Neural progenitor cell (in vitro differentiated cells): ENCODE results near the gene PRKCH. TPM values are rescaled to one million over a fixed set of nuclear protein-coding genes. Genes with fewer than 3 reads are reported as not detected.

Experiments used
- DNase-seq: peaks from one replicate; pipeline ENCODE4 v3.0.0-alpha.2; 2016; ENCODE audit warnings: low spot score
- H2AFZ ChIP-seq: fragments of 200-600 bp; sonication (generic); replicated peaks from 2 replicates; pipeline ENCODE4 v1.6.1; 2016; ENCODE audit warnings: antibody characterized with exemption
- H3F3A ChIP-seq: fragments of 200-600 bp; sonication (generic); 2 replicates; pipeline ENCODE4 v1.6.1; 2016; ENCODE audit warnings: antibody characterized with exemption, low read depth
- H3K27ac ChIP-seq: fragments of 200-600 bp; sonication (generic); 2 replicates; pipeline ENCODE4 v1.5.1; 2016; ENCODE audit warnings: mild to moderate bottlenecking
- H3K27me3 ChIP-seq: fragments of 200-600 bp; sonication (generic); 2 replicates; pipeline ENCODE4 v1.6.1; 2016; ENCODE audit warnings: mild to moderate bottlenecking, moderate library complexity
- H3K36me3 ChIP-seq: fragments of 200-600 bp; sonication (generic); 2 replicates; pipeline ENCODE4 v1.5.1; 2016
- H3K4me1 ChIP-seq: fragments of 200-600 bp; sonication (generic); 2 replicates; pipeline ENCODE4 v1.6.1; 2016; ENCODE audit warnings: mixed run types
- H3K4me2 ChIP-seq: fragments of 200-600 bp; sonication (generic); 2 replicates; pipeline ENCODE4 v1.6.1; 2016
- H3K4me3 ChIP-seq: fragments of 200-600 bp; sonication (generic); 2 replicates; pipeline ENCODE4 v1.5.1; 2016
- H3K79me2 ChIP-seq: fragments of 200-600 bp; sonication (generic); 2 replicates; pipeline ENCODE4 v1.6.1; 2016; ENCODE audit warnings: low read depth
- H3K9ac ChIP-seq: fragments of 200-600 bp; sonication (generic); 2 replicates; pipeline ENCODE4 v1.6.1; 2016
- H3K9me3 ChIP-seq: fragments of 200-600 bp; sonication (generic); 2 replicates; pipeline ENCODE4 v1.5.1; 2016; ENCODE audit warnings: low read depth
- H4K20me1 ChIP-seq: fragments of 200-600 bp; sonication (generic); 2 replicates; pipeline ENCODE4 v1.6.1; 2016; ENCODE audit warnings: low read depth
- H3K27ac Mint-ChIP-seq: 3 replicates; pipeline ENCODE4 v1.8.0; 2021; ENCODE audit warnings: mixed read lengths
- H3K27me3 Mint-ChIP-seq: 2 replicates; pipeline ENCODE4 v1.8.0; 2022; ENCODE audit warnings: low read depth, mild to moderate bottlenecking, inconsistent platforms, moderate library complexity, mixed read lengths; ENCODE audit not compliant: insufficient read depth
- H3K36me3 Mint-ChIP-seq: 3 replicates; pipeline ENCODE4 v1.8.0; 2021; ENCODE audit warnings: mixed read lengths
- H3K4me1 Mint-ChIP-seq: 3 replicates; pipeline ENCODE4 v1.8.0; 2021; ENCODE audit warnings: mixed read lengths
- H3K4me3 Mint-ChIP-seq: 3 replicates; pipeline ENCODE4 v1.8.0; 2021; ENCODE audit warnings: mild to moderate bottlenecking, moderate library complexity, mixed read lengths
- H3K9me3 Mint-ChIP-seq: 3 replicates; pipeline ENCODE4 v1.8.0; 2020; ENCODE audit warnings: mixed read lengths
- CTCF ChIP-seq: fragments of 200-600 bp; sonication (generic); IDR thresholded peaks from 2 replicates; pipeline ENCODE4 v1.5.1; 2017; ENCODE audit warnings: antibody characterized with exemption, mild to moderate bottlenecking
- EZH2 ChIP-seq: fragments of 200-600 bp; sonication (generic); IDR thresholded peaks from 2 replicates; pipeline ENCODE4 v1.6.1; 2017; ENCODE audit warnings: antibody characterized with exemption, mild to moderate bottlenecking, moderate library complexity
- EZH2phosphoT487 ChIP-seq: fragments of 200-600 bp; sonication (generic); IDR thresholded peaks from 2 replicates; pipeline ENCODE4 v1.6.1; 2017; ENCODE audit warnings: antibody characterized with exemption
- total RNA-seq: library from RNA; depleted of rRNA; stranded (reverse); fragments of >200 nt; gene quantifications from 2 replicates; pipeline ENCODE4 v1.2.3, GENCODE V29; 2015; ENCODE audit warnings: low replicate concordance

The PRKCH gene
- total RNA-seq, 1 donor from 2014 or later = 1.3 TPM

GRCh38 chr14:61553730-61554641, 232.6 kb downstream of the PRKCH start:
- Histone ChIP-seq H3F3A (peaks cover 15% of the 10 kb centered on the region), H3K9me3 (no peaks in the 10 kb centered on the region), H3K79me2 (no peaks in the 10 kb centered on the region), H3K36me3 (no peaks in the 10 kb centered on the region), H3K4me2 (peak overlapping the region; percentile 51), H3K27ac (no peak overlapping the region), H2AFZ (no peak overlapping the region), H3K4me1 (peaks cover 20% of the 10 kb centered on the region), H3K27me3 (no peaks in the 10 kb centered on the region), H3K9ac (no peak overlapping the region), H4K20me1 (no peaks in the 10 kb centered on the region), H3K4me3 (no peak overlapping the region)
- Mint-ChIP-seq H3K36me3 (no peaks in the 10 kb centered on the region), H3K4me1 (peaks cover 16% of the 10 kb centered on the region), H3K9me3 (peaks cover 10% of the 10 kb centered on the region), H3K4me3 (peak overlapping the region; percentile 34), H3K27me3 (peaks cover 3% of the 10 kb centered on the region), H3K27ac (peak overlapping the region; percentile 35)
- no peak for TF ChIP-seq CTCF
- no peak for TF ChIP-seq EZH2phosphoT487
- TF ChIP-seq EZH2 = no peak
- peak; percentile 67 for DNase-seq

GRCh38 chr14:61555056-61555838, 233.9 kb downstream of the PRKCH start:
- Histone ChIP-seq H2AFZ (no peak overlapping the region), H3K36me3 (no peaks in the 10 kb centered on the region), H3K4me2 (no peak overlapping the region), H3K9me3 (no peaks in the 10 kb centered on the region), H3K4me1 (peaks cover 20% of the 10 kb centered on the region), H3K9ac (no peak overlapping the region), H4K20me1 (no peaks in the 10 kb centered on the region), H3K27me3 (no peaks in the 10 kb centered on the region), H3K27ac (no peak overlapping the region), H3F3A (peaks cover 15% of the 10 kb centered on the region), H3K79me2 (no peaks in the 10 kb centered on the region), H3K4me3 (no peak overlapping the region)
- Mint-ChIP-seq H3K4me3 (no peak overlapping the region), H3K27me3 (peaks cover 3% of the 10 kb centered on the region), H3K36me3 (no peaks in the 10 kb centered on the region), H3K9me3 (peaks cover 10% of the 10 kb centered on the region), H3K27ac (no peak overlapping the region), H3K4me1 (peaks cover 16% of the 10 kb centered on the region)
- TF ChIP-seq EZH2 (no peak), CTCF (no peak), EZH2phosphoT487 (no peak)
- DNase-seq = peak; percentile 0

DNA sequence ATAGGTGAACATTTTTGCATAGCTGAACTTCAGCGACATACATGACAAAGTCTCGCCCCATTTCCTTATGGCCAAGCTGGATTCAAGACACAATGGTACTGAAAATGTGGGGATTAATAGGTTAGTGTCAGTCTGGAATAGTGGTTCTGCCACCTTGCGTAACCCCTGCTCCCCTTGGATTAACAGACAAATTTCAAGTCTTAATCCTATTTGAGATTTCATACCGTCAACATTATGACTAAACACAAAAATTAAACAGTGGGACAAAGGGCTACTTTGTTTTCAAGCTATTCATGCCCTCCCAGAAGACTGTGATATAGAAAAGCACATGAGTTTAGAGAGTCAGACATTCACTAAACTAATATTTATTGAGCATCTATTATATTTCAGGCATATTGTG, 235.1 kb downstream of the PRKCH start:
- H3K36me3 ChIP-seq = no peaks in the 10 kb centered on the region
- no peak for DNase-seq
- no peaks in the 10 kb centered on the region for H3K27me3 ChIP-seq
- no peak overlapping the region for H3K4me3 ChIP-seq
- H3K9ac ChIP-seq = no peak overlapping the region
- TF ChIP-seq EZH2 (no peak), CTCF (no peak), EZH2phosphoT487 (no peak)
- no peaks in the 10 kb centered on the region for H3K79me2 ChIP-seq
- Mint-ChIP-seq H3K27ac (no peak overlapping the region), H3K27me3 (peaks cover 6% of the 10 kb centered on the region), H3K4me3 (no peak overlapping the region), H3K4me1 (peaks cover 26% of the 10 kb centered on the region), H3K36me3 (no peaks in the 10 kb centered on the region), H3K9me3 (peaks cover 10% of the 10 kb centered on the region)
- peaks cover 24% of the 10 kb centered on the region for H3K4me1 ChIP-seq
- peaks cover 15% of the 10 kb centered on the region for H3F3A ChIP-seq
- no peak overlapping the region for H3K27ac ChIP-seq
- no peaks in the 10 kb centered on the region for H3K9me3 ChIP-seq
- no peak overlapping the region for H3K4me2 ChIP-seq
- H4K20me1 ChIP-seq = no peaks in the 10 kb centered on the region
- H2AFZ ChIP-seq = no peak overlapping the region
